GM20000 (cell line): ENCODE results near the gene PDP2.

Source experiments
- DNase-seq: peaks from one replicate; pipeline ENCODE4 v3.0.0; 2012; ENCODE audit warnings: low spot score
- TF ChIP-seq, protein P1 (sequence below): IDR thresholded peaks from 2 replicates; pipeline ENCODE4 v1.5.1; 2012; ENCODE audit warnings: mild to moderate bottlenecking, control low read depth; ENCODE audit errors: extremely low read depth, missing control alignments

PDP2 gene

GRCh38 chr16:66904846-66905632 lies 24.7 kb downstream of the PDP2 start:
- TF ChIP-seq, protein P1, sequence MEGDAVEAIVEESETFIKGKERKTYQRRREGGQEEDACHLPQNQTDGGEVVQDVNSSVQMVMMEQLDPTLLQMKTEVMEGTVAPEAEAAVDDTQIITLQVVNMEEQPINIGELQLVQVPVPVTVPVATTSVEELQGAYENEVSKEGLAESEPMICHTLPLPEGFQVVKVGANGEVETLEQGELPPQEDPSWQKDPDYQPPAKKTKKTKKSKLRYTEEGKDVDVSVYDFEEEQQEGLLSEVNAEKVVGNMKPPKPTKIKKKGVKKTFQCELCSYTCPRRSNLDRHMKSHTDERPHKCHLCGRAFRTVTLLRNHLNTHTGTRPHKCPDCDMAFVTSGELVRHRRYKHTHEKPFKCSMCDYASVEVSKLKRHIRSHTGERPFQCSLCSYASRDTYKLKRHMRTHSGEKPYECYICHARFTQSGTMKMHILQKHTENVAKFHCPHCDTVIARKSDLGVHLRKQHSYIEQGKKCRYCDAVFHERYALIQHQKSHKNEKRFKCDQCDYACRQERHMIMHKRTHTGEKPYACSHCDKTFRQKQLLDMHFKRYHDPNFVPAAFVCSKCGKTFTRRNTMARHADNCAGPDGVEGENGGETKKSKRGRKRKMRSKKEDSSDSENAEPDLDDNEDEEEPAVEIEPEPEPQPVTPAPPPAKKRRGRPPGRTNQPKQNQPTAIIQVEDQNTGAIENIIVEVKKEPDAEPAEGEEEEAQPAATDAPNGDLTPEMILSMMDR, result no peak
- DNase-seq, result no peak

DNA sequence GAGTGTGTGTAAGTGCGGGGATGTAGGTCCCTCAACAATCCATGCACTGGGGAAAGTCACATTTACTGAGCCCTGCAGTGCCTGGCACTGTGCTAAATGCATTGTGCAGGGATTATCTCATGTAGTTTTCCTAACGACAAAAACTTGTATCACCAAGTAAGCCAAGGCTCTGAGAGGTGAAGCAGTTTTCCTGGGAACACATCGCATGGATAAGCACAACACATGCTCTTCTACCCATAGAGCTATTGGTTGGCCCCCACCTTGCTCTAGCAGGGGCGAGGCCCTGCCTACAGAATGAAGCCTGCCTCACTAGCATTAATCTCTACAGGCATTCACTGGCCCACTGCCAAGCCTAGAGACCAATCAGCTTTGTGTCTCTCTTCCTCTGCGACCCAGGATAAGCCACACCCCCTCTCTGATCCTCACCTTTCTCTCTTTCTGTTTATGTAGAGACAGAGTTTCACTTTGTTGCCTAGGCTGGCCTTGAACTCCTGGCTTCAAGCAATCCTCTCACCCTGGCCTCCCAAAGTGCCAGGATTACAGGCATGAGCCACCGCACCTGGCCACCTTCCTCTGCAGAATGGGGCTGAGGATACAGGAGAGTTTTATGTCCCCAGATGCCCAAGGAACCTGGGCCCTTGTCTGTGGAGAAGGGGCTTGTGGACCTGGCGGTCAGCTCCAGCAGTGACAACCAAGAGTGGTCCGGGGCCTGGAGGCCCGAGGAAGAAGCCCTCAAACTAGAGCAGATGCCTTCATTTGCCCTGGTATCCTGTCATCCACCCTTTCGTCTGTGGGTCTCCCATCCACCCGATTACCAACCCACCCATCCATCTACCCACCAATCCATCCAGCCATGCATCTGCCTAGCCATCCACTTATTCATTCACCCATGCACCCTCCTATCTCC lies 25.6 kb downstream of the PDP2 start:
- TF ChIP-seq, protein P1, result no peak
- DNase-seq, result no peak

DNA sequence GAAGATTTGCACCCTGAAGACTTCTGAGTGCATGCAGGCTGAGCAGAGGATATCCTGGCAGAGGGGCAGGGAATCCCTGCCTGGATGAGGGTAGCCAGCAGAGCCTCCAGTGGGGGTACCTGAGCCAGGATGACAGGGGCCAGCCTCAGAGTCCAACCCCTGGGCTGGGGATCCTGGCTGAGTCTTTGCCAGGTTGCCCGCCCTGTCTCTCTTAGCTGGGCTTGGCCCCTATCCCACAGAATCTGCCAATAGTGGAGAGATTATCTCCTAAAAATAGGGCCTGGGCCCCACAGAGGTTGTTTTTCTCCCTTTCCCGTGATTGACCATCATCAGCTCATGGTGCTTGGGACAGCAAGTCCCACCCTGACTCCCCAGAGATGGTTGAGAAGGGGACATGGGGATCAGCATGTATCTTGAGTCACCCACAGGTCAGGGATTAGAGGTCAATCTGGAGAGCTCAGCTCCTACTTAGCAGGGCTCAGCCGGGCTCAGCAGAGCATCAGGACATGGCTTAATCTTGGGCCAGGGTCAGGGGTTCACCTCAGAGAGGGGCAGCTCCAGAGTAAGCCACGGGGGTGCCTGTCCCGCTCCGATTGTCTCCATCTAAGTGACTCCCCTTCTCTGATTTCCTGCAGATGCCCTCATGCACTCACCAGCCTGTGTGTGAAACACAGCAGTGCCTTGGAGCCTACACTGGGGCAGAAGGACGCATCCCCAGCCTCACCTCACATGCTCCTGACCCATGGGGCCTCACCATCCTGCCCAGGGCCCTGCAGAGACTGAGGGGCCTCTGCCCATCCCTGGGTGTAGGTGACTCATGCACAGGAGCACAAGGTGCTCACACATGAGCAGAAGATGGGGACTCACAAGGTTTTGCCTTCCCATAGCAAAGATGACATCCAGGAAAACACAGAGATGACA lies 26.9 kb downstream of the PDP2 start:
- TF ChIP-seq, protein P1, result no peak
- no peak for DNase-seq

- TF ChIP-seq, protein P1, result no peak
- no peak for DNase-seq
Observed at GRCh38 chr16:66908116-66908515, 27.8 kb downstream of the PDP2 start.

GRCh38 chr16:66908762-66909559 lies 28.6 kb downstream of the PDP2 start:
- TF ChIP-seq, protein P1, result no peak
- DNase-seq, result no peak

GRCh38 chr16:66910175-66910940 lies 30.0 kb downstream of the PDP2 start:
- no peak for DNase-seq
- TF ChIP-seq, protein P1, result no peak
